GM19452 (cell line): ENCODE data around the gene UQCRC1.

Experiments
- ATAC-seq: cut with Tn5 transposase; IDR thresholded peaks from one replicate; pipeline ENCODE4 v1.9.1; 2021; ENCODE audit not compliant: unreplicated experiment

The UQCRC1 gene

GRCh38 chr3:48599077-48599501 is 10.4 kb downstream of the UQCRC1 start:
- ATAC-seq, result no peak

GRCh38 chr3:48598323-48599076 is 10.9 kb downstream of the UQCRC1 start:
- no peak for ATAC-seq

- no peak for ATAC-seq
Observed at GRCh38 chr3:48597408-48597800, 12.0 kb downstream of the UQCRC1 start.

GRCh38 chr3:48596676-48597407 is 12.6 kb downstream of the UQCRC1 start:
- no peak for ATAC-seq

GRCh38 chr3:48596157-48596556 is 13.3 kb downstream of the UQCRC1 start:
- ATAC-seq, result no peak

GRCh38 chr3:48595526-48596121 is 13.8 kb downstream of the UQCRC1 start:
- ATAC-seq, result no peak

- ATAC-seq, result no peak
Observed at GRCh38 chr3:48595075-48595525, 14.3 kb downstream of the UQCRC1 start, which contains the start of gene COL7A1. TSS of gene COL7A1 (minus strand) at chr3:48595329. CDS start at chr3:48595159, 170 bp downstream.

- no peak for ATAC-seq
Observed at GRCh38 chr3:48594417-48595049, 14.9 kb downstream of the UQCRC1 start.

- no peak for ATAC-seq
Observed at GRCh38 chr3:48593337-48593736, 16.1 kb downstream of the UQCRC1 start.

- ATAC-seq, result no peak
Observed at GRCh38 chr3:48592519-48593087, 16.8 kb downstream of the UQCRC1 start.

- ATAC-seq, result no peak
Observed at GRCh38 chr3:48591886-48592518, 17.4 kb downstream of the UQCRC1 start.

- no peak for ATAC-seq
Observed at GRCh38 chr3:48591436-48591835, 18.0 kb downstream of the UQCRC1 start.

- ATAC-seq, result no peak
Observed at GRCh38 chr3:48588230-48588629, 21.2 kb downstream of the UQCRC1 start.

- no peak for ATAC-seq
Observed at GRCh38 chr3:48587686-48588085, 21.8 kb downstream of the UQCRC1 start.

GRCh38 chr3:48585411-48585810 is 24.0 kb downstream of the UQCRC1 start:
- ATAC-seq, result no peak

- ATAC-seq, result no peak
Observed at GRCh38 chr3:48584836-48585235, 24.6 kb downstream of the UQCRC1 start.

- ATAC-seq, result no peak
Observed at GRCh38 chr3:48581621-48582481, 27.6 kb downstream of the UQCRC1 start.

- no peak for ATAC-seq
Observed at GRCh38 chr3:48576647-48577046, 32.8 kb downstream of the UQCRC1 start.

- ATAC-seq, result no peak
Observed at GRCh38 chr3:48575366-48575765, 34.1 kb downstream of the UQCRC1 start.
